ENCODE measurements around the gene MICU2. TPM values are rescaled to one million over a fixed set of nuclear protein-coding genes. Genes with fewer than 3 reads are reported as not detected.

The MICU2 gene
- polyA plus RNA-seq, 3 donors from 2014 or later, result 38.6 to 53.3 (median 39.3) TPM

DNA sequence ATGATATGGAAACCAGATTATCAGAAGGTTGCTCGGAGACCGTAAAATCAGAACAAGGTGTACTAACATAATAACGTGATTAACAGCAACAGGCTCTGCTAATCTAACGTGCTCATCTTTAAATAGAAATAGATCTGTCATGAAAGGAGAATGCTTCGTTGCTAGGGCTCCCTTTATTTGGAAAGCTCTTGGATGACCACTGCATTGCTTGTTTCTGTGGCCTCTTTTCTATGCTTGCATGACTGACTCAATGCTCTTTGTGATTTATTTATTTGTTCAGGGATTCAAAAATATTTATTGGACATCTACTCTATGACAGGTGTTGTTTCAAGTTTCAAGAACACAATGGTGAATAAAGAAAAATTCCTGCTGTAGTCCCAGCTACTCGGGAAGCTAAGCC lies 122.6 kb downstream of the MICU2 start:
- H3K9me3 Mint-ChIP-seq, result peaks cover 0 to 5% (median 4%) of the 10 kb centered on the region in 6 donors
- no peak overlapping the region for H3K27ac Mint-ChIP-seq
- H3K4me3 Mint-ChIP-seq, result no peak overlapping the region
- no peaks in the 10 kb centered on the region for H3K36me3 Mint-ChIP-seq
- peaks cover 2 to 7% (median 4%) of the 10 kb centered on the region in 3 donors for H3K27me3 Mint-ChIP-seq (ENCODE audit: low read depth in 3 of 3)
- no peak for DNase-seq
- H3K4me1 Mint-ChIP-seq, result peaks cover 13 to 24% of the 10 kb centered on the region in 2 donors

DNA sequence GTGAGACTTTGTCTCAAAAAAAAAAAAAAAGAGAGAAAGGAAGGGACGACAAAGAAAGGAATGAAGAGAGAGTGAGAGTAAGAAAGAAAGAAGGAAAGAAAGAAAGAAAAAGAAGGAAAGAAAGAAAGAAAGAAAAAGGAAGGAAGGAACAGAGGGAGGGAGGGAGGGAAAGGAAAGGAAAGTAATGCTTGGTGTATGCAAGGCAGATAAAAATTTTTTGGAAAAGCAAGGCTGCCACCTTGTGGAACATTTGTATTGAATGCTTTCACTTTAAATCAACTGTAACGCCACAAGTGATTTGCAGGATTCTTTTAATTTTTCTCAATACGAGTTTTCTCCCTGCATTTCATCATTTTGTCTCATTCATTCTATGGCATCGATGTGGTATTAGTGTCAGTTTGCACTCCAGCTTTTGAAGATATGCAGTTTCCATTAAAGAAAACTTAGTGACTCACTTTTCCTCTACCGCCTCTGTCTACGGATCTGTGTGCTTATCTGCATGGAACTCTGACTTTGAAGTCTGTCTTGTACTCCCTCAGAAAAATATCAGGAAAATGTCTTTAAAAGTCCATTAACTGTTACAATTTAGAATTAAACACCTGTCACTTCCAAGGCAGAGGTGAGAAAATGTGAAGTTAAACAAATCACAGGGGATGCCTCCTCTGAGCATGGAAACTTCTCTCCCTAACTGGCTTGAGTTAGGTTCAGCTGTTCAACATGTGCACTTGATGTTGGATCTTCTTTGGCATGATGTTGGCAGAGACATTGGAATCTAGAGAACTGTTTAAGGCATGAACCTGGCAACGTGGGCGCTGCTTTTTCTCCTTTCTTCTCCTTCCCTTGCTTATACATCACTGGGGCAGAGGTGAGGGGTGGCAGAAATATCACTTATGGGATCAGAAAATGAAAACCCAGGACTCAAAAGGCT lies 124.8 kb downstream of the MICU2 start:
- Mint-ChIP-seq H3K4me1 (peaks cover 13 to 24% of the 10 kb centered on the region in 2 donors), H3K36me3 (no peaks in the 10 kb centered on the region), H3K9me3 (no peaks in the 10 kb centered on the region), H3K27ac (no peak overlapping the region), H3K27me3 (ENCODE audit: low read depth in 3 of 3) (peaks cover under 1 to 8% (median 2%) of the 10 kb centered on the region in 3 donors), H3K4me3 (peak overlapping the region; percentile 25 to 79 (median 58))
- peak; percentile 58 to 69 (median 63) for DNase-seq

DNA sequence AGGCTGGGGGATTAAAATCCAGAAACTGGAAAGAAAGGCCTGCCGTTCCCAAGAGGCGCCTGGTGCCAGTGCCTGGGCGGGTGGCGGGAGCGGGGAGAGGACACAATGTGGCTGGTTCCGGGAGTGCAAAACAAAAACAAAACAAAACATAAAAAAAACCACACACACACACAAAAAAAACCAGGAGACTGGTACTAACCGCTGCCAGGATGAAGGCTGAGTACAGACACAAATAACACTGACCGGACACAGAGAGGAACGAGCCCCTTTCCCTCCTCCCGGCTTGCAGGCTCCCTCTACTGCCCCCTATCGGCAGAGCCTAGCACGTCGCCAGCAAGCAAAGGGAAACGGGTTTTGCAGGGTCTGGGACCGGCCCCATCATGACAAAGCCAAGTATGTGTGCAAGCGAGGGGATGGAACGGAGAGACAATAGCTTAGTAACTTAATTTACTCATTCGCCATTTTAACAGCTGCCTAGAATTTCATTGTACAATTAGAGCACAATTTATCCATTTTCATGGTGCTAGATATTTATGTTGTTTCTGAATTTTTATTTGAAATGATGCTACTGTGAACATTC lies 127.0 kb downstream of the MICU2 start:
- H3K36me3 Mint-ChIP-seq, result no peaks in the 10 kb centered on the region
- H3K27ac Mint-ChIP-seq, result peak overlapping the region in 5 of 6 donors; percentile 20 to 87 (median 71)
- H3K27me3 Mint-ChIP-seq (ENCODE audit: low read depth in 3 of 3), result peaks cover 0 to 7% (median 4%) of the 10 kb centered on the region in 3 donors
- H3K9me3 Mint-ChIP-seq, result no peaks in the 10 kb centered on the region
- peaks cover 13 to 24% of the 10 kb centered on the region in 2 donors for H3K4me1 Mint-ChIP-seq
- peak overlapping the region; percentile 84 to 94 (median 86) for H3K4me3 Mint-ChIP-seq
- peak; percentile 73 to 80 (median 80) for DNase-seq

DNA sequence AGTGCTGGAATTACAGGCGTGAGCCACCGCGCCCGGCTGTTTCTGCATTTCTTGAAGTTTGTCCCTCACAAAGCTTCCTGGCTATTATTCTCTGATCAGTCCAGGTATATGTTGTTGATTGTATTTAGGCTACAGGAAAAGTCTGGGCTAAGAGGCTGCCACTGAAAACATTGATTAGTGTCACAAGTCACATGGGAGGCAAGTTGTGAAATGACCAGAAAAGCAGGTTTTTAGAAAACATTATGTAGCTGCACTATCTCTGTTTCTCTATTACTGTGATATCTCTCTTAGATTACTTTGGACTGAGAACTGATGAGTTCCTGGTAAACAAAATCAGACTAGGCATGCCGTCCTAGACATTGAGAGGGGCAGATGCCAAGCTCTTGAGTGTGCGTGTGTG lies 128.9 kb downstream of the MICU2 start:
- Mint-ChIP-seq H3K4me1 (peaks cover 13 to 24% of the 10 kb centered on the region in 2 donors), H3K4me3 (no peak overlapping the region)

DNA sequence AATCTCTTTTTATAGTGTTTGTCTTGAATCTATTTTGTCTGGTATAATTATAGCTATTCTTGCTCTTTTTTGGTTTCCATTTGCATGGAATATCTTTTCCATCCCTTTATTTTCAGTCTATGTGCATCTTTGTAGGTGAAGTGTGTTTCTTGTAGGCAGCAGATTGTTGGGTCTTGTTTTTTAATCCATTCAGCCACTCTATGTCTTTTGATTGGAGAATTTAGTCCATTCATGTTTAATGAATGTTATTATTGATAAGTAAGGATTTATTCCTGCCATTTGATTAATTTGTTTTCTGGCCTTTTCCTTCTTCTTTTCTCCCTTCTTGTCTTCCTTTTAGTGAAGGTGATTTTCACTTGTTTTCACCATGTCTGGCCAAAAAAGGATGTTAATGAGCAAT lies 133.2 kb downstream of the MICU2 start:
- Mint-ChIP-seq H3K27me3 (ENCODE audit: low read depth in 3 of 3) (peaks cover 0 to 6% (median 1%) of the 10 kb centered on the region in 3 donors), H3K27ac (no peak overlapping the region), H3K9me3 (peaks cover 0 to 5% (median 1%) of the 10 kb centered on the region in 6 donors), H3K36me3 (peaks cover 0 to 10% (median 3%) of the 10 kb centered on the region in 3 donors), H3K4me1 (no peaks in the 10 kb centered on the region), H3K4me3 (no peak overlapping the region)
- DNase-seq, result no peak

More for the DNA sequence above, 128.9 kb downstream of the MICU2 start:
- H3K36me3 Mint-ChIP-seq, result peaks cover 0 to 10% (median 3%) of the 10 kb centered on the region in 3 donors
- DNase-seq, result no peak
- H3K9me3 Mint-ChIP-seq, result peaks cover 0 to 5% (median 1%) of the 10 kb centered on the region in 6 donors
- H3K27me3 Mint-ChIP-seq (ENCODE audit: low read depth in 3 of 3), result peaks cover 0 to 9% (median 1%) of the 10 kb centered on the region in 3 donors
- H3K27ac Mint-ChIP-seq, result no peak overlapping the region

DNA sequence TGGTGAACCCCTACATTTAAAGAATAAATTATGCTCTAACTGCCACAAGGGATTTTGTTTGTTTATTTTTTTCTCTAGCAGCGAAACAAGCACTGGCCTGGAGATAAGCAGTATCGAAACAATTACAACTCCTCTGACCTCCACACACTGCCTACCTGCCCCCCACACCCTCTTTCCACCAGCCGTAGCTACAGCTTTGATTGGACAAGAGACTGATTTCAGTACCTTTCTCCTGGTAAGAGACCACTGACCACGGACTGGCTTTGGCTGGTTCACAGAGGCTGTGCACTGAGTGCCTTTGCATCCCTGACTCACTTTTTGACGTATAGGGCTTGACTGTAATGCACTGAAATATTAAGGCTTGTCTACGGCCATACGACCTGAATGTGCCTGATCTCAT lies 137.4 kb downstream of the MICU2 start:
- peaks cover 0 to 7% (median 2%) of the 10 kb centered on the region in 3 donors for H3K36me3 Mint-ChIP-seq
- no peaks in the 10 kb centered on the region for H3K4me1 Mint-ChIP-seq
- no peak for DNase-seq
- H3K4me3 Mint-ChIP-seq, result no peak overlapping the region
- H3K27ac Mint-ChIP-seq, result no peak overlapping the region
- peaks cover 0 to 6% (median 0%) of the 10 kb centered on the region in 3 donors for H3K27me3 Mint-ChIP-seq (ENCODE audit: low read depth in 3 of 3)
- H3K9me3 Mint-ChIP-seq, result peaks cover 0 to 2% (median under 1%) of the 10 kb centered on the region in 6 donors

DNA sequence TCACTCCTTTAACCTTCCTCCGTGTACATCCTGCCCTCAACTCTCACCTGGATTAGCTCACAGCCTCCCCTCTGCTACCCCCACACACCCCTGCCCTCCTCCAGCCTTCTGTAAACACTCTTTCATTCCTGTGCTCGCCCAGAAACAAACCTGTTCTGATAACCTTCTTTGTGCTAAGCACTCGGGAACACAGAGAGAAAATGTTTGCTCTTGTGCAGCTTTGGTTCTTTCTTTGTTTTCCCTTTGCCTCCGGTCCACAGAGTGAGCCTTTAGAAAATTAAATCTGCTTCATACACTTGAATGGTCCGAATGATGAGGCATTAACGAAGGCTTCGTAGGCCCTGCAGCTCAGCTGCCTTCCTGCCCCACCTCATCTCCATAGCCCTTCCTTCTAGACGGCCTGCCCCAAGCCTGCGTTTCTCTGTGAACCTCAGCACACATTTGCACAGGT lies 138.2 kb downstream of the MICU2 start:
- H3K4me3 Mint-ChIP-seq, result no peak overlapping the region
- H3K36me3 Mint-ChIP-seq, result peaks cover 0 to 3% (median 0%) of the 10 kb centered on the region in 3 donors
- no peaks in the 10 kb centered on the region for H3K9me3 Mint-ChIP-seq
- H3K4me1 Mint-ChIP-seq, result peaks cover 0 to under 1% of the 10 kb centered on the region in 2 donors
- no peak for DNase-seq
- H3K27me3 Mint-ChIP-seq (ENCODE audit: low read depth in 3 of 3), result peaks cover 0 to 5% (median 0%) of the 10 kb centered on the region in 3 donors
- no peak overlapping the region for H3K27ac Mint-ChIP-seq

DNA sequence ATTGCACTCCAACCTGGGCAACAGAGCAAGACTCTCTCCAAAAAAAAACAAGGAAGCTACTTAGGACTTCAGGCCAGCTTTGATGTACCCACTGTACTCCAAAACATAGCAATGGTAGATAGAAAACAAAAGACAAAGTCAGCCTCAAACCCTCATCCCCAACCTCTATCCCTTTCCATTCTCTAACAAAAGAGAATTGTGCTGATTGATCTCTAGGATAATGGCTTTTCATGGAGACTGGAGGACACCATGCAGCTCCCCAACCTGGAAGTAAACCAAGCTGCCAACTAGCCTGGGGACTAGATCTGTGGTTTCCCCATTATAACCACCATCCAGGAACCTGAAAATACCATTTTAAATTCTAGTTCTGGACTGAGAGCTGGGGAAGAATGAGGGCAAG lies 140.5 kb downstream of the MICU2 start:
- no peak for DNase-seq
- Mint-ChIP-seq H3K27me3 (ENCODE audit: low read depth in 3 of 3) (peaks cover 13 to 15% (median 14%) of the 10 kb centered on the region in 3 donors), H3K4me1 (peaks cover 12 to 16% of the 10 kb centered on the region in 2 donors), H3K9me3 (no peaks in the 10 kb centered on the region), H3K27ac (no peak overlapping the region), H3K36me3 (no peaks in the 10 kb centered on the region), H3K4me3 (no peak overlapping the region)

DNA sequence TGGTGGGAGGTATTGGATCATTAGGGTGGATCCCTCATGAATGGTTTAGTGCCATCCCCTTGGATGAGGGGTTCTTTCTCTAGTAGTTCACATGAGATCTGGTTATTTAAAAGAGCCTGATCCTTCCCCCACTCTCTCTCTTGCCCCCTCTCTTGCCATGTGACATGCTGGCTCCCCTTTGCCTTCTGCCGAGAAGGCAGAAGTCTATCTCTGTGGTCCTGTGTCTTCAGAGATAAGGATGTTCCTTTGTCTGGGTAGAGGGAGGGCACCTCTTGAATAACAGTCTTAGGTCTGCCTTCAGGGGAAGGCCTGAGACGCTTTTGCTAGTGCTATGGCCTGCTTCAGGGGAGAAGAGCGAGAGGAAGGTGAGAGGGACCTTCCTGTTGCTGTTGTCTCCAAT lies 142.8 kb downstream of the MICU2 start:
- Mint-ChIP-seq H3K27me3 (ENCODE audit: low read depth in 3 of 3) (peaks cover 18 to 23% (median 21%) of the 10 kb centered on the region in 3 donors), H3K27ac (peak overlapping the region in 3 of 6 donors; percentile 14 to 83 (median 45)), H3K4me3 (peak overlapping the region in 2 of 5 donors; percentile 74 to 95), H3K36me3 (no peaks in the 10 kb centered on the region), H3K4me1 (peaks cover 33 to 39% of the 10 kb centered on the region in 2 donors), H3K9me3 (no peaks in the 10 kb centered on the region)
- DNase-seq, result no peak

DNA sequence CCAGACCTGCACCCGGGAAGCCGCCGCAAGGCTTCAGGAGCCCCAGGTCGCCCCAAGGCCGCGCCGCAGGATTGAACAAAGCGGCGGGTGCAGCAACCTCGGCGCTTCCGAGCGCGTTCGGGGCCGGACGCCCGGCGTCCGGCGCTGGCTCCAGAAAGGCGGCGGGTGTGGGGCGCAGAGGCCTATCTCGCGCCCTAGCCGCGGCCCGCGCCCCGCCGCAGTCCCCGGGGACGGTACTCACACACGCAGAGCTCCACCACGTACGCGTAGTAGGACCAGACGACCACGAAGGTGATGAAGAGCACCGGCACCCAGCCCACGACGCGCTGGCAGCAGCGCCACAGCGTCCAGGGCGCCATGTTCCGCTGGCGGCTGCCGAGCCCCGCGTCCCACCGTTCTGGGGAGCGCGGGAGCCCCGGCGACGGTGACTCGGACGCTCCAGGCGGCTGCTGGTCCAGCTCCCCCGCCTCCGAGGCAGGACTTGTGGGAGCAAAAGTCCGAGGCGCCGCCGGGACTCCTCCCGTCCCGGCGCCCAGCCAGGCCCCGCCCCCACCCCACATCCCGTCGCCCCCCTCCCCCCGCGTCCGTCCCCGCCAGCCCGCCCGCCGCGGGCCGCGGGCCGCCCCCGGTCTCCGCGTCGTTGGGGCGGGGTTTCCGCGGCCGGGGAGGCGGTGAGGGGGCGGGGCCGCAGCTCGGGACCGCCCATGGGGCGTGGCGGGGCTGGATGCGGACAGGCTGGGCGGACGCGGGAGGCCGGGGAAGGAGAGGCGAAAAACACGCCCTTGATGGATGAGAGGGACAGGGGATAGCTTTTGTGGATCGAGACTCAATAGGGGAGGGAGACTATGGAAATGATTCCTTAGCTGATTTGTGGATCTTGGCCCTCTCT lies 144.9 kb downstream of the MICU2 start, which contains the start of gene ZDHHC20:
Gene ZDHHC20, minus strand, starts transcription at position 491 of the 889 bp plus-strand sequence. Its CDS starts 132 bp downstream, at position 359.
- H3K27me3 Mint-ChIP-seq (ENCODE audit: low read depth in 3 of 3), result peaks cover 18 to 21% (median 19%) of the 10 kb centered on the region in 3 donors
- peak within 1 kb of the TSS; percentile 89 to 95 (median 93) for H3K4me3 Mint-ChIP-seq
- peaks cover 46 to 60% of the 10 kb centered on the region in 2 donors for H3K4me1 Mint-ChIP-seq
- H3K9me3 Mint-ChIP-seq, result no peaks in the 10 kb centered on the region
- no peaks in the 10 kb centered on the region for H3K36me3 Mint-ChIP-seq
- H3K27ac Mint-ChIP-seq, result peak within 1 kb of the TSS; percentile 83 to 94 (median 91)
- DNase-seq, result peak; percentile 91 to 92 (median 92)

DNA sequence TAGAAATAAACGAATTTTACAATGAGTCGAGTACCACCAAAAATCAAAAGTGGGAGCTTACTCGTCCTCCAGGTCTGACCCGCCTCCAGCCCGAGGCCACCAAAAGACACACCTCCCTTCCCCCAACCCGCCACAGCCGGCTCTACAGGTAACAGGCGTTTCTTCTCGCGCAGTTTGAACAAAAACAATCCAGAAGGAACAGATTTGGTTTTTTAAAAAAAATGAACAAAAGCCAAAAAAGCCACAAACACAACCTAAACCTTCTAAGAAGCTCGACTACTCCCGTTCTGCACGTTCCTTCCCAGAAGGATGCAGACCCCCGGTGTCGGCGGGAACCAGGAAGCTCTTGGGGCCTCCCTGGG lies 145.5 kb downstream of the MICU2 start:
- peak overlapping the region; percentile 89 to 95 (median 93) for H3K4me3 Mint-ChIP-seq
- peak; percentile 43 to 55 (median 51) for DNase-seq

DNA sequence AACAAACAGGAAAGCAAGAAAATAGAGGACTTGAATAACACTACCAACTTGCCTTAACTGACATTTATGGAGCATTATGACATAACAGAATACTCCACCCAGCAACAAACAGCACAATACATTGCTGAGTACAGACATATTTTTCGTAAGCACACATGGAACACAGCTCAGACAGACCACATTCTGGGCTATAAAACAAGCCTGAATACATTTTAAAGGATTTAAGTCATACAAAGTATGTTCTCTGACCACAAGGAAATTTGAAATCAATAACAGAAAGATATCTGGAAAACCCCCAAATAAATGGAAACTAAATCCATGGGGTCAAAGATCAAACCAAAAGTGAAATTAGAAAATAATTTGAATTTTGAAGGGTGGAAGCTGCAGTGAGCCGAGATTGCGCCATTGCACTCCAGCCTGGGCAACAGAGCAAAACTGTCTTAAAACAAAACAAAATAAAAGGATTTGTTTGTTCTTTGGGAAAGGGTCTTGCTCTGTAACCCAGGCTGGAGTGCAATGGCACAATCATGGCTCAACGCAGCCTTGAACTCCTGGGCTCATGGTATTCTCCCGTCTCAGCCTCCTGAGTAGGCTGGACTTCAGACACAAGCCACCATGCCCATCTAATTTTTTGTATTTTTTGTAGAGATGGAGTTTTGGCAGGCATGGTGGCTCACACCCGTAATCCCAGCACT lies 150.4 kb downstream of the MICU2 start:
- H3K27me3 Mint-ChIP-seq (ENCODE audit: low read depth in 3 of 3), result peaks cover 5 to 9% (median 8%) of the 10 kb centered on the region in 3 donors
- peaks cover 59 to 91% of the 10 kb centered on the region in 2 donors for H3K4me1 Mint-ChIP-seq
- peaks cover 6 to 9% (median 8%) of the 10 kb centered on the region in 3 donors for H3K36me3 Mint-ChIP-seq
- peak overlapping the region in 1 of 5 donors; percentile 10 for H3K4me3 Mint-ChIP-seq
- H3K27ac Mint-ChIP-seq, result peak overlapping the region in 1 of 6 donors; percentile 6
- DNase-seq, result no peak
- peaks cover 0 to 5% (median 0%) of the 10 kb centered on the region in 6 donors for H3K9me3 Mint-ChIP-seq

More for the DNA sequence above, 145.5 kb downstream of the MICU2 start:
- H3K4me1 Mint-ChIP-seq, result peaks cover 48 to 62% of the 10 kb centered on the region in 2 donors
- peaks cover 0 to under 1% (median 0%) of the 10 kb centered on the region in 3 donors for H3K36me3 Mint-ChIP-seq
- no peaks in the 10 kb centered on the region for H3K9me3 Mint-ChIP-seq
- peaks cover 18 to 21% (median 19%) of the 10 kb centered on the region in 3 donors for H3K27me3 Mint-ChIP-seq (ENCODE audit: low read depth in 3 of 3)
- peak overlapping the region; percentile 81 to 92 (median 89) for H3K27ac Mint-ChIP-seq
